Measurements from ENCODE around the gene GNPTG.

The GNPTG gene

DNA sequence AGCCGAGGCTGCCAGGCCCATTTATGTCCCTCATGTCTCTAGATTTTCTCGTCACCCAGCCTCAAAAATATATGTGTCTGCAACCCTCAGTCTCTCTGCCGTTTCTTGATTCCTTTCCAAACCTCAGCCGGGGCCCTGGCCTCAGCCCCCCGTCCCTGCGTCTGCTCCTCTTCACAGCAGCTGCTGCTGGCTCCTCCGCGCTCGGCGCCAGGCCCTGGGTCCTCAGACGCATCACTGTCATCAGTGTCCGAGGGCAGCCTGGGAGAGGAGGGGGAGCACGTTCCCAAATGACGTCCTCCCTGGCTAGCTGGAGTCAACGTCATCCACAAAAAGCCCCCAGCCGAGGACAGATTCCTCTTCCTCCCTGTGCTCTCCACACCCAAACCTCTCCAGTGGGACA is 2.4 kb upstream of the GNPTG start:
- DNase-seq = no peak

DNA sequence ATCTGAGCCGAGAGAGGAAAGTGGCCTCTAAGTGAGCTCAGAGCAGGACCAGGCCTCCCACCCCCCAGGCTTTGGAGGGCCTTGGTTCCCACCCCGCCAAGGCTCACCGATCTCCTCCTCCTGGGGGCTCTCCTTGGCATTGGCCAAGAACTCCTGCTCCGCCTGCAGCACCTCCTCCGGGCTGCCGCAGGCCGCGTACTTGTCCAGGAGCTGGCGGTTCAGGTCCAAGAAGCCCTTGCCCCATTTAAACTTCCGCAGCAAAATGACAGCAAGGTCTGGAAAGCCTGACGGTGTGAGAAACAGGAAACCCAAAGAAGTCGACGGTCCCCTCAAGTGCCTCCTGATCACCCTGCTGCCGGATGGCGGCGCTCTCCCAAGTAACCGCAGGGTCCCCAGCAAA is 1.8 kb upstream of the GNPTG start:
- DNase-seq = no peak

DNA sequence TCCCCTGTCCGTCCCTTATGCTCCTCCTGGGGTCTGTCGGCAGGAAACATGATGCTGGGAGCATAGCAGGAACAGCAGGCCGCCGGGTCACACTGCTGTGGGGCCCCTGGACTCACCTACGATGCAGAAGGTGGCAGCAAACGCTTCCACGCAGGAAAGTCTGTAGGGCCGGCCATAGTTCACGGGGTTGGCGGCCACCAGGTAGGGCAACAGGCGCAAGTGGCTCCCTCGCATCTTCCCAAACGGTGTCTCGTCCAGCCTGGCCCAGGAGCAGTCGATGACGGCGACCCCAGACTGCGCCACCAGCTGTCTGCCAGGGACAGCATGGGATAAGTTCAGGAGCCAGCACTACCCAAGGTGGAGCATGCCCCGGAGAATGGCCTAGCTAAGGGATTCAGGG is 1.0 kb upstream of the GNPTG start:
- DNase-seq = no peak

DNA sequence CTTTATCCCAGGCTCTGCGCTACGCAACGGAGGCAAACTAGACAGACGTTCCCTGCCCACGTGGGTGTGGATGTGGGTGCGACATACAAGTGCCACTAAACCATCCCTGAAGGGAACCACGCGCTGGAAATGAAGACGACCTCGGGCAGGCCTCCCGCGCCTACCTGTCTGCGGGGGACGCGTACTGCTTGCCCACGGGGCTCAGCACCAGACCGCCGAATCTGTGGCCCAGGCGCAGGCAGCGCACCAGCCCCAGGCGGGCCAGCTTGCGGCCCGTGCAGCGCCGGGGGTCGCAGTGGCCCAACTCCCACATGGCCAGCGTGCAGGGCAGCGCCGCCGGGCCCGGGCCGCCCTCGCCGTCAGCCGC is 533 bp upstream of the GNPTG start:
- no peak for DNase-seq

DNA sequence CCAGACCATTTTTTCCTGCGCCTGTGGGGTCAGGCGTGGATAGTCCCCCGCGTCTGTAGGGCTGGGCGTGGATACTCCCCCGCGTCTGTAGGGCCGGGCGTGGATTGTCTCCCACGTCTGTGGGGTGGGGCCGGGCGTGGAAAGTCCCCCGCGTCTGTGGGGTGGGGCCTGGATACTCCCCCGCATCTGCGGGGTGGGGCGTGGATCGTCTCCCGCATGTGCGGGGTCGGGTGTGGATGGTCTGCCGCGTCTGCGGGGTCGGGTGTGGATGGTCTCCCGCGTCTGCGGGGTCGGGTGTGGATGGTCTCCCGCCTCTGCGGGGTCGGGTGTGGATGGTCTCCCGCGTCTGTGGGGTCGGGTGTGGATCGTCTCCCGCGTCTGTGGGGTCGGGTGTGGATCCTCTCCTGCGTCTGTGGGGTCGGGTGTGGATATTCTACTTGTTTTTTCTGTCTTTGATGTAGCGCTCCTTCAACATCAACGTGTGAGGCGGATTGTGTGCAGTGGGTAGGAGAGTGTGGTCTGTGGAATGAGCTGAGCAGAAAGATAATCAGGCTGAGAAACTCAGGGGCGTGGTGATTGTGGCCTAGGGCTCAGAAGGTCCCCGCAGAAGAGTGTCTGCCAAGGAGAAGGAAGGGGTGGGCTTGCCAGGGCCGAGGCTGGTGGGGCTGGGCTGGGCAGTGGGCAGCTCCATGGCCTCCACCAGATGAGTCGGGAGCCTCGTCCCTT is 3.2 kb downstream of the GNPTG start:
- no peak for DNase-seq

DNA sequence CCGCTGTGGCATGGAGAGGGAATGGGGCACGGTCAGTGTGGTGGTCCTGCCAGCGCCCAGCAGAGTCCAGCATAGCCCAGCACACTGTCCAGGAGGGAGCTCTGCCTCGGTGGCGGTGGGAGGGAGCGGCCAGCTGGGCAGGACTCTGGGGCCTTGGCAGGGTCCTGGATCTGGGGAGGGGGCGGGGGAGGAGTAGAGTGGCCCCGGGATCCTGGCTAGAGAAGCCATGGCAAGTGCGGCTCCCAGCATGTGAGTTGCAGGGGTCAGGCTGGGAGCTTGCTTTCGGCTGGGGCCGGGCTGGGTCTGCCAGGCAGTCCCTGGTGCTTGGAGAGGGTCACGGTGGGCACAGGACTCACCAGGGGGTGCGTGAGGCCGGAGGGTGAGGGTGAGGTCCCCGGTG is 3.9 kb downstream of the GNPTG start:
- no peak for DNase-seq

DNA sequence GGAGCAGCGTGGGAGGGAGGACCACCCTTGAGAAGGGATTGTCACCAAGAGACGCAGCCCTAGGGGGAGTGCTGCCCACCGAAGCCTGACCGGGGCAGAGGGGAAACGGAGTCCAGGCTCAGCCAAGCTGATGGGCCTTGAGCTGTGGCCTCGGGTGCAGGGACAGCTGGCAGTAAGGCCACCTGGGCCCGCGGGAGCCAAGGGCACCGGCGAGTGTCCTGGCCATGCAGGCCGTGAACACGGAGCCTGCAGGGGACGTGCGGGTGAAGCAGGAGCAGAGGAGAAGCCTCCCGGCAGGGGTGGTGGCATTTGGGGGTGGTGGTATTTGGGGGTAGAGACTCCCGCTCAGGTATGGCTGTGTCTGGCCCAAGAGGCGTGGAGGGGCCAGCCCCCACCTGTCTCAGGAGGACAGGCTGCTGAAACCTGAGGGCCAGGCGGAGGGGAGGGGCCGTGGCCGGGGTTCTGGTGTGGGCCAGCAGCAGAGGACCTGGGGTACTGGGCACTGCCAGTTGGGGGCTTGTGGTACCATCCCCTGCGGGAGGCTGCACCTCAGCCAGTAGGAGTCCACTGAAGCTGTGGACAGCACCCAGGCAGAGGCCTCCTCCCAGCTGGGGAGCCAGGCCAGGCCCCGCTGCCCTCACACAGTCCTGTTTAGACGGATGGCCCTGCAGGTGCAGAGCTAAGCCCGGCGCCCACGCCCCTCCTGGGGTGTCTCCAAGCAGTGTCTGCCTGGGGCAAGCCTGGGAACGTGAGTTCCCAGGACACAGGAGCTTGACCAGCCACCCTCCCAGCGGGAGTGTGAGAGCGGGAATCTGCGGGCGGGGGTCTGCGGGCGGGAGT is 4.5 kb downstream of the GNPTG start:
- no peak for DNase-seq

DNA sequence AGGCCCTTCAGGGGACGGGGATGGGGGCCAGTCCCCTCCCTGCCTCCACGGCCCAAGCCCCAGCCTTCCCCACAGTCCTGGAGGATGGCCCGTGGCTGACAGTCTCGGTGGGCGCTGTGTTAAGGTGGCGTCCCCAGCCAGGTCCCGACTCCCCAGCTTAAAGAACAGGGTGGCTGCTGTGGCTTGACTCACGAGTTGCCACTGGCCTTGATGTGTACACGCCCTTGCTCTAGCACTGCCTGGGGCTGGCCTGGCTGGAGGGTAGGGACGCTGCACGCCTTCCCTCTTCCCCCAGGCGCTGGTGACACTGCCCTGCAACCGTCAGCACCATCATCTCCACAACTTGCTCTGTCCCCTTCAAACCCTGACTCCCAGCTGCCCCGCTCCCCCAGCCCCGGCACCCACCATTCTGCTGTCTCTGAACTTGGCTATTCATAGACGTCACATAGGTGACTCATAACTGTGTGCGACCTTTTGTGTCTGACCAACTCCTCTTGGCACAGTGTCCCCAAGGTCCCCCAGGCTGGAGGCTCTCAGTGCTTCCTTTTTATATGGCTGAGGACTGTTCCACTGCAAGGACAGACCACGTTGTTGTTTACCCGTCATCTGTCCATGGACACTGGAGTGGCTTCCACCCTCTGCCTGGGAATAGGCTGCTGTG is 6.3 kb downstream of the GNPTG start:
- no peak for DNase-seq

DNA sequence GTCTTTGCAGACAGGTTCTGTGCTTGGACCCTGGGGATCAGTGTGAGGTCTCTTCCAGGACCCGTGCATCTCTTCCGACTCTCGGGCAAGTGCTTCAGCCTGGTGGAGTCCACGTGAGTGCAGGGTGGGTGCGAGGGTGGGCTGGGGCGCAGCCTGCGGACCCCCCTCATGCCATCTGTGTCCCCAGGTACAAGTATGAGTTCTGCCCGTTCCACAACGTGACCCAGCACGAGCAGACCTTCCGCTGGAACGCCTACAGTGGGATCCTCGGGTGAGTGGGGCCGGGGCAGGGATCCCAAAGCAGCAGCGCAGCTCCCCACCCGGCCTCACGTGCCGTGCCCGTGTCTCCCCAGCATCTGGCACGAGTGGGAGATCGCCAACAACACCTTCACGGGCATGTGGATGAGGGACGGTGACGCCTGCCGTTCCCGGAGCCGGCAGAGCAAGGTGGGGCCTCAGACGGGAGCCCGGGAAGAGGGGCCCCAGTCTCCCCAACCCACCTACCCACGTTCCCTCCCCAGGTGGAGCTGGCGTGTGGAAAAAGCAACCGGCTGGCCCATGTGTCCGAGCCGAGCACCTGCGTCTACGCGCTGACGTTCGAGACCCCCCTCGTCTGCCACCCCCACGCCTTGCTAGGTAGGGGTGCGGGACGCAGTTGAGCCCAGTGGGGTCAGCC is 10.1 kb downstream of the GNPTG start:
- no peak for DNase-seq

DNA sequence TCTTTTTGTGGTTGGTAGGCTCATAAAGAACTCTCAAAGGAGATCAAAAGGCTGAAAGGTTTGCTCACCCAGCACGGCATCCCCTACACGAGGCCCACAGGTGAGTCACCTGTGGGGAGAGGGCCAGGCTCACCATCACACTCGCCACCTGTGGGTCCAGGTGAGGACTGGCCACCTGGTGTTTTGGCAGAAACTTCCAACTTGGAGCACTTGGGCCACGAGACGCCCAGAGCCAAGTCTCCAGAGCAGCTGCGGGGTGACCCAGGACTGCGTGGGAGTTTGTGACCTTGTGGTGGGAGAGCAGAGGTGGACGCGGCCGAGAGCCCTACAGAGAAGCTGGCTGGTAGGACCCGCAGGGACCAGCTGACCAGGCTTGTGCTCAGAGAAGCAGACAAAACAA is 11.1 kb downstream of the GNPTG start:
- no peak for DNase-seq

DNA sequence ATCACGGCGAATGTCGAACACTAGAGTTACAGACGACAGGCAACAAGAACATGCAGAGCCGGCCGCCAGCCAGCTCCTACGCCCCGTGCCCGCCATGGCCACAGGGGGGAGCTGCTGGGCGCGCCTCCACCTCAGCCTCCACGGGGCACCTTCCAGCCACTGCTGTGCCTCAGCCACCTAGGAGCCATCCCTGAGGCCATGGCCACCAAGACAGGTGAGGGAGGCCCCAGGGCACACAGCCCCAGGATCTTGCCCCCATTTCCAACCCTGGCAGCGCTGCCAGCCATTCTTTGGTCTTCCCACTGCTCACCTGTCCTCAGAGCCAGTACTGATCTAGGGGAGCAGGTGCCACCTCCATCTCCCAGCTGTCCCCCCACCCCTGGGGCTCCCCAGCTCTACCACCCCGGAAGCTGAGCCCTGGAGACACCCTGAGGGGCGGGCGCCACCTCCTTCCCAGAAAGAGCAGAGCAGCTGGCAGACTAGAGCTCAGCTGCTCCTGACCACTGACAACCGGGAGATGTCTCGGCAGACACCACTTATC is 11.8 kb downstream of the GNPTG start:
- peak; percentile 82 for DNase-seq

DNA sequence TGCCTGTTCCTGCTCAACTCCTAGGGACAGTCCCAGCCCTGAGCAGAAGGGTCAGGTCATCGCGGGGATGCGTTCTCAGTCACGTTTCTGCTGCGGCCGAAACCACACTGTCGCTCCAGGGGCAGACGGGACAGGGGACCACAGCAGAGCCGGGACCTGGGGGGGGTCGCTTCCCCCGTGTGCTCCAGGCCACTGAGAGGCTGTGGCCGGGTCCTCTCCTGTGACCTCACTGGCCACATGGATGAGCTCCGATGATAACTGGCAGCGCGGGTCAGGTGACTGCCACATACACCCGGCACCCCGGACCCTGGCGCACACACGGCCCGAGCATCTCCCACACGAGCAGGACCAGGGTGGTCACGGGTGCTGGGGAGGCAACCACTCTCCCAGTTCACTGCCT is 12.8 kb downstream of the GNPTG start:
- DNase-seq = no peak

DNA sequence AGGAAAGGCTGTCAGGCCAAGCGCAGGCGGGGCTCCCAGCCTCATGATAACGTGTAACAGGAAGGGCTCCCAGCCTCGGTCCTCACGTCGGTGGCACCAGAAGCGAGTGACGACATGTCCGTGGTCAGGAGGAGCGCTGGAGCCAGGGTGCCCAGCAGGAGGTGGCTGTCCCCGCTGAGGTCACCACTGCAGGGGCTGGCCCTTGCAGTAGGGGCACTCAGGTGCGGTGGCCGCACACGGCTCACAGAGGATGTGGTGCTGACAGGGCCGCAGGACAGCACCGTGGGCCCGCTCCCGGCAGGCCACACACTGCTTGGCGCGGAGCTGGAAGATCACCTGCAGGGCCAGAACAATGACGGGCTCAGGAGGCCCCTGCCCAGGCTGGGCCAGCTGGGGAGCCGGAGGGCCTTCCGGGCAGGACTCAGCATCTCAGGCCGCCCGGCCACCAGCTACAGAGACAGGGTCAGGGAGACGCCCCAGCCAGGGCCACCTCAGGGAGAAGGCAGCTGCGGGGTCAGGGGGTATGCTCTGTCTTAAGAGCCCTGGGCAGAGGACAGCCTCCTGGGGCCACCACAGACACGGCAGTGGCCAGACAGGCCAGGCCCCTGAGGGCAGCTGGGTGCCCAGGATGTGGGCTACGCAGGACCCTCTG is 14.5 kb downstream of the GNPTG start:
- no peak for DNase-seq

DNA sequence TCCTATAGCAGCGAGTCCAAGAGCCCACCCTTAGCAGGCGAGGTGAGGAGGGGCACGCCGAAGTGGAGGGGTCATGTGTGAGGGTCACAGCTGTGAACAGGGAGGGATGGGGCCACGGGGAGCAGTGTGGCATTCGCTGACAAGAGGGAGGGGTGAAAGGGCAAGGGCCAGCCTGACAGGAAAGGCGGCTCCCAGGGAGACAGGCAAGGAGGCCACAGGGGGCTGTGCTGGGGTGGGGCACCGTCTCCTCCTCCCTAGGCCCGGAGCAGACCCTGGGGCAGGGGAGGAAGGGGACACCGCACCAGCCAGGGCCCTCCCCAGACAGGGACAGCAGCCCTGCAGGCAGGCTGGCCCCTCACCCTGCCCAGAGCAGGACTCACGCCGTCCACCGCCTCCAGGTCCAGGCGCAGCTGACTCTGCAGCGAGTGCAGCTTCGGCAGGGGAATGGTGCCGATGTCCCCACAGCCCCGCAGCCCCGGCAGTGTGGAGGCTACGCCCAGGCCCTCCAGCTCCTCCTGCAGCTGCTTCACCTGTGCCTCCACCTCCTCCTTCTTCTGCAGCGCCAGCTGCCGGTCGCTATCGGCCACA is 15.1 kb downstream of the GNPTG start:
- no peak for DNase-seq

DNA sequence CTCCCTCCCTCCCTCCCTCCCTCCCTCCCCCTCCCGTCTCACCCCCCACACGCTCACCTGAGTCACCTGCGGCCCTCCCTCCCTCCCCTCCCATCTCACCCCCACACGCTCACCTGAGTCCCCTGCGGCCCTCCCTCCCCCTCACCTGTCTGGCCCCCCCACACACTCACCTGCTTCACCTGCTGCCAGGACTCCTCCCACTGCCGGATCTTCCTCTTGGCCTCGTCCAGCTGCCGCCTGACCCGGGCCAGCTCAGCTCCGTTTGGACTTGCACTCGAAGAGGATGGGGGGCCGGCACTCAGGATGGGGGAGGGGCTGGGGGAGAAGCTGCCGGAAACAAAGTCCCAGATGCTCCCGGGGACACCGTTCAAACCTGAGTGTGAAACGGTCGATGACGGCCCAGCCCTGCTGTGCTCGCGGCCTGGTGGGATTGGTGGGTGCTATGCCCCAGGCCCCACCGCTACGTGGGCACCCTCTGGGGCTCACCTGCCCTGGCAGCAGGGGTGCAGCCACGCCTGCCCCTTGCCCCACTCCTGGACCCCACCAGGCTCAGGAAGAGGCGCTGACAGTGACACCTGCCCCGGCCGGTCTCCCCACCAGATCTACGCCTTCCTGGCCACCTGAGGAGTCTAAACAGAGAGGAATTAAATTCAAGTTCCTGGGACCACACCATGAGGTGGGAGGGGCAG is 15.9 kb downstream of the GNPTG start:
- DNase-seq = no peak

DNA sequence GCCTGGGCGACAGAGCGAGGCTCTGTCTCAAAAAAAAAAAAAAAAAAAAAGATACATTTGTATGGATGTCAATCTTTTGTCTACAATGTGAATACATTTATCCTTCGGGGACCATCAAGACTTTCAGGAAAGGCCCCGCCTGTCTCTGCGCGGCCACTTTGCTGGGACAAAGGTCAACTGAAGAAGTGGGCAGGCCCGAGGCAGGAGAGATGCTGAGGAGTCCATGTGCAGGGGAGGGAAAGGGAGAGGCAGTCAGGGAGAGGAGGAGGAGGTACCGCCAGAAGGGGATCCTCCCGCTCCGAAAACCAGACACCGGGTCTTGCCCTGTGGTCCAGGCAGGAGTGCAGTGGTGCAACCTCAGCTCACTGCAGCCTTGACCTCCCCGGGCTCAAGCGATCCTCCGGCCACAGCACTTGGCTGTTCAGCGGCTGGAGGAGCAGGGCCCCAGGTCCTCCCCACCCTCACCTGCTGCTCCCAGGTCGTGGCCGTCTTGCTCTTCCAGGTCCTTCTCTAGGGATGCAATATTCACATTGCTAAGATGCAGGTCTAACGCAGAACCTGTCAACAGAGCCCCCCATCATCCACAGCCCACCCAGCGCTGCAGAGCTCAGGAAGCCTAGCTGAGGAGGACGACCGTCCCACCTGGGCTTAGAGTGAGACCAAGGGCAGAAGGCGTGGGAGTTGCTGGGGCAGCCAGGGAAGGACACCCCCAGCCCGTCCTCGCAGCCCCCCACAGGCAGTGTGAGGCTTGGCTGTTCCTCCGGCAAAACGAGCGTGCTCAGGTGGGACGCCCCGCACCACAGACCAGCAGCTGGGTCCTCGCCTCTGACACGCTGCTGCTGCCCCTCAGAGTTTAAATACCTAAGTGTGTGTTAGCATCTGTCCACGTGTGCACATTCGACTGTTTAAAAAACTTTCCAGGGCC is 19.6 kb downstream of the GNPTG start:
- no peak for DNase-seq

DNA sequence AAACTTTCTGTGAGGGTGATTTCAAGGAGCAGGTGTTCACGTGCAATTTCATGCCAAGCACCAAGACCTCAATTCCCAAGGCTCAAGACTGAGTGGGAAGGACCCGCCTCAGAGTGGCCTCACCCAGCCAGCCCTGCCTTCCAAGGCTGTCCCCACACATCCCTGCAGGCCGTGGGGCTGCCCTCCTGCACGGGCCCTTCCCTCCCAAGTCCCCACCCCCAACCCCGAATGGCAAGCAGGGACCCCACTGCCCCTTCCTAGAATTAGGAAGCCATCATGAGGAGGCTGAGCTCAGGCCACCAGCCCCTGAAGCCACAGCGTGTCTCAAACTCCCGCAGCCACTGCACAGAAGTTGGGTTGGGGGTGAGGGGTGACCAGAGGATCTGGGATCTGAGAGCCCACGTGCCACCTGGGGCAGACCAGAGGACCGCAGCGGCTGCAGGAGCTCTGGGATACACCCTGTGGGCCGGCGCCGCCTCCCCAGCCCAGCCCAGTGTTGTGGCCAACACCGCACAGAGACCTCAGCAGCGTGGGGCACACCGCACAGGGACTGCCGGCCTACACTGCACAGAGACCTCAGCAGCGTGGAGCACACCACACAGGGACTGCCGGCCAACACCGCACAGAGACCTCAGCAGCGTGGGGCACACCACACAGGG is 20.7 kb downstream of the GNPTG start:
- DNase-seq = no peak

DNA sequence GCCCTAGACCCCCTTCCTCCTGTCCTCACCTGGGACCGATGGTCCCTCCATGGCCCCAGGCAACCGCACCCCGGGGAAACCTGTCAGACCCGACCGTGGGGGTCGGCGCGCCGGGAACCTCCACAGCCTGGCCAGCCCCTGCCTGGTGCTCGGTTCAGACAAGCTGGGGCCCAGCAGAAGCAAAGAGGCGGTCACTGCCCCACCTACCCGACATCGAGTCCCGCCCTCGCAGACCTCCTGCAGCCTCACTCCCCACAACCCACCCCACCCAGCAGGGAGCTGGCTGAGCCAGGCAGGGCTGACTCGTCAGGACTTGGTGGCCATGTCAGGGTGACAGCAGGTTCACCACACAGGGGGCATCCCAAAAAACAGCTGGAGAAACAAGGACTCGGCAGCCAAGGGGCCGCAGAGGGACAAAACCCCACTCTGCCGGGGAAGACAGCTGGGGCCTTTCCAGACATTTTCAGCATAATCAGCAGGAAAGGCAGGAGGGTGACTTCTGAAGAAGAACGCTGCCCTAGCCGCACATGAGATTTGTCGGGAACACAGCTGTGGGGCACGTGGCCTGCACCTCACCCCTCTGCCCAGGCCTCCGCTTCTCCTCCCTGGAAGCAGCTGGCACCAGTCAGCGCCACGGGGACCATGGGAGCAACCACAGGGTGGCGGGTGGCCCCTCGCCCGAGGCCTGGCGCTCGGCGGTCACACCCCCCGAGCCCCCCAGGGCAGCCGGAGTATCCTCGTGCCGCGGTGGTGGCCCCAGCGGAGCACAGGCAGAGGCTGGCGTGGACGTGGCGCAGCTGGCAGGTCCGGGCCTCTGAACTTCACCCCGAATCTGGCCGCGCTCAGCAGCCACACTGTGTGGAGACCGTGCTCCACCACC is 22.9 kb downstream of the GNPTG start:
- no peak for DNase-seq

DNA sequence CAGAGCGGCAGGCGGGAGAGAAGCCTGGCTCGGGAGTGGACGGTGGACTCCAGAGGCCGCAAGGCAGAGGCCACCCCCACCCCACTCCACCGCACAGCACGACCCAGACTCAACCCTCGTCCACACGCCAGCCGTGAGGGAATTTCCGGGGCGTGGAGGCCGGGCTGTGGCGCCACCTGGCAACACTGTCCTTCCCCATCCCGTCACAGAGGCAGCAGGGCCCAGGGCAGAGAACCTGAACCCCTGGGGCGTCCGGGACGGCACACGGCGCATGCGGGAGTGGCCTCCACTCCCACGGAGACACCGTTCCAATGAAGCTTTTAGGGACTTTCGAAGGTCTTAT is 23.5 kb downstream of the GNPTG start:
- DNase-seq = no peak
